H9 (cell line): Measurements from ENCODE around the gene MAP1B. TPM values are rescaled to one million over a fixed set of nuclear protein-coding genes. Genes with fewer than 3 reads are reported as not detected.

Experiments used
- DNase-seq: peaks from one replicate; pipeline ENCODE4 v3.0.0-alpha.2; 2017
- H2AFZ ChIP-seq: one replicate; pipeline ENCODE4 v1.6.1; 2013; ENCODE audit warnings: mild to moderate bottlenecking, low read length, control low read depth, moderate library complexity
- H2AK5ac ChIP-seq: 2 replicates; pipeline ENCODE4 v1.6.1; 2013; ENCODE audit warnings: low read length, control low read depth, mixed read lengths; ENCODE audit not compliant: insufficient read length
- H2BK120ac ChIP-seq: one replicate; pipeline ENCODE4 v1.6.1; 2013; ENCODE audit warnings: low read depth, mild to moderate bottlenecking, low read length, control low read depth, inconsistent platforms; ENCODE audit not compliant: poor library complexity, severe bottlenecking
- H2BK12ac ChIP-seq: 2 replicates; pipeline ENCODE4 v1.6.1; 2013; ENCODE audit warnings: low read length, control low read depth, mixed read lengths, low read depth; ENCODE audit not compliant: insufficient read length
- H2BK15ac ChIP-seq: 2 replicates; pipeline ENCODE4 v1.6.1; 2013; ENCODE audit warnings: low read depth, low read length, control low read depth
- H2BK20ac ChIP-seq: one replicate; pipeline ENCODE4 v1.6.1; 2013; ENCODE audit warnings: low read depth, mild to moderate bottlenecking, low read length, control low read depth, inconsistent platforms; ENCODE audit not compliant: poor library complexity, severe bottlenecking
- H2BK5ac ChIP-seq: 2 replicates; pipeline ENCODE4 v1.6.1; 2013; ENCODE audit warnings: low read length, control low read depth, mixed read lengths; ENCODE audit not compliant: insufficient read length
- H3K14ac ChIP-seq: 2 replicates; pipeline ENCODE4 v1.6.1; 2013; ENCODE audit warnings: low read length, control low read depth; ENCODE audit not compliant: insufficient read depth
- H3K18ac ChIP-seq: 2 replicates; pipeline ENCODE4 v1.6.1; 2013; ENCODE audit warnings: low read depth, mild to moderate bottlenecking, mixed read lengths, low read length, control low read depth; ENCODE audit not compliant: insufficient read length
- H3K23ac ChIP-seq: 2 replicates; pipeline ENCODE4 v1.6.1; 2013; ENCODE audit warnings: low read length, control low read depth, mixed read lengths, low read depth; ENCODE audit not compliant: insufficient read length
- H3K23me2 ChIP-seq: 2 replicates; pipeline ENCODE4 v1.6.1; 2013; ENCODE audit warnings: low read depth, mild to moderate bottlenecking, mixed read lengths, low read length, control low read depth; ENCODE audit not compliant: insufficient read length, poor library complexity, severe bottlenecking
- H3K27ac ChIP-seq: 2 replicates; pipeline ENCODE4 v1.5.1; 2013; ENCODE audit warnings: low read length, control low read depth, mixed read lengths, low read depth; ENCODE audit not compliant: insufficient read length
- H3K27me3 ChIP-seq: 2 replicates; pipeline ENCODE4 v1.6.1; 2013; ENCODE audit warnings: low read length, control low read depth, inconsistent platforms; ENCODE audit not compliant: insufficient read depth
- H3K4ac ChIP-seq: 2 replicates; pipeline ENCODE4 v1.6.1; 2013; ENCODE audit warnings: low read depth, mild to moderate bottlenecking, control low read depth, inconsistent platforms, low read length, moderate library complexity
- H3K4me1 ChIP-seq: 2 replicates; pipeline ENCODE4 v1.6.1; 2013; ENCODE audit warnings: low read length, control low read depth, inconsistent platforms; ENCODE audit not compliant: insufficient read depth
- H3K4me2 ChIP-seq: 2 replicates; pipeline ENCODE4 v1.6.1; 2013; ENCODE audit warnings: low read length, control low read depth, mixed read lengths; ENCODE audit not compliant: insufficient read length, insufficient read depth
- H3K56ac ChIP-seq: 2 replicates; pipeline ENCODE4 v1.6.1; 2013; ENCODE audit warnings: low read depth, mild to moderate bottlenecking, mixed read lengths, low read length, control low read depth; ENCODE audit not compliant: insufficient read length
- H3K79me1 ChIP-seq: 2 replicates; pipeline ENCODE4 v1.6.1; 2013; ENCODE audit warnings: low read depth, mild to moderate bottlenecking, moderate library complexity, low read length, control low read depth, inconsistent platforms; ENCODE audit not compliant: insufficient read depth, poor library complexity, severe bottlenecking
- H3K79me2 ChIP-seq: 2 replicates; pipeline ENCODE4 v1.6.1; 2013; ENCODE audit warnings: low read length, control low read depth, inconsistent platforms; ENCODE audit not compliant: insufficient read depth
- H3K9ac ChIP-seq: 2 replicates; pipeline ENCODE4 v1.6.1; 2013; ENCODE audit warnings: low read length, control low read depth, mixed read lengths; ENCODE audit not compliant: insufficient read length; ENCODE audit errors: extremely low read depth
- H3K9me3 ChIP-seq: one replicate; pipeline ENCODE4 v1.6.1; 2013; ENCODE audit warnings: low read depth, low read length, inconsistent platforms; ENCODE audit not compliant: control insufficient read depth
- H3T11ph ChIP-seq: one replicate; pipeline ENCODE4 v1.6.1; 2013; ENCODE audit warnings: mild to moderate bottlenecking, low read length, control low read depth, inconsistent platforms
- H4K20me1 ChIP-seq: one replicate; pipeline ENCODE4 v1.6.1; 2013; ENCODE audit not compliant: control insufficient read depth, insufficient read length, insufficient read depth
- H4K5ac ChIP-seq: 2 replicates; pipeline ENCODE4 v1.6.1; 2013; ENCODE audit warnings: low read depth, mild to moderate bottlenecking, mixed read lengths, low read length, control low read depth; ENCODE audit not compliant: insufficient read length
- H4K8ac ChIP-seq: replicated peaks from 2 replicates; pipeline ENCODE4 v1.6.1; 2013; ENCODE audit warnings: low read length, control low read depth, mixed read lengths, low read depth; ENCODE audit not compliant: insufficient read length
- H4K91ac ChIP-seq: 2 replicates; pipeline ENCODE4 v1.6.1; 2013; ENCODE audit warnings: low read depth, mild to moderate bottlenecking, moderate library complexity, mixed read lengths, low read length, control low read depth; ENCODE audit not compliant: insufficient read length
- H3K27ac Mint-ChIP-seq, 3 experiments: 2 replicates in 2 of 3; 3 replicates in 1 of 3; pipeline ENCODE4 v1.8.0; 2020 to 2021; ENCODE audit warnings: mixed read lengths in 3 of 3, mild to moderate bottlenecking in 1 of 3, moderate library complexity in 1 of 3
- H3K27me3 Mint-ChIP-seq: 2 replicates; pipeline ENCODE4 v1.8.0; 2021; ENCODE audit warnings: low read depth, mild to moderate bottlenecking, moderate library complexity, mixed read lengths
- H3K36me3 Mint-ChIP-seq, 3 experiments: 2 replicates in 2 of 3; 3 replicates in 1 of 3; pipeline ENCODE4 v1.8.0; 2020 to 2021; ENCODE audit warnings: low read depth in 3 of 3, mixed read lengths in 3 of 3; ENCODE audit not compliant: insufficient read depth in 1 of 3
- H3K4me1 Mint-ChIP-seq, 2 experiments: 2 replicates each; pipeline ENCODE4 v1.8.0; 2020; ENCODE audit warnings: mixed read lengths in 2 of 2
- H3K4me3 Mint-ChIP-seq, 2 experiments: 2 replicates in 1 of 2; 3 replicates in 1 of 2; pipeline ENCODE4 v1.8.0; 2020 to 2021; ENCODE audit warnings: mild to moderate bottlenecking in 2 of 2, mixed read lengths in 2 of 2, moderate library complexity in 1 of 2
- H3K9me3 Mint-ChIP-seq, 2 experiments: 2 replicates in 1 of 2; 3 replicates in 1 of 2; pipeline ENCODE4 v1.8.0; 2020; ENCODE audit warnings: mild to moderate bottlenecking in 2 of 2, mixed read lengths in 2 of 2, moderate library complexity in 1 of 2
- CTCF ChIP-seq: fragments of 200-600 bp; sonication (generic); conservative IDR thresholded peaks from 3 replicates; pipeline ENCODE4 v1.8.0; 2021; ENCODE audit warnings: antibody characterized with exemption, mild to moderate bottlenecking
- WGBS: extraction: QIAGEN DNeasy Blood & Tissue Kit; methylation state at CpG from one replicate; pipeline ENCODE4 v1.1.7; 2013; ENCODE audit warnings: missing lambda C conversion rate, low lambda C conversion rate, mixed read lengths; ENCODE audit not compliant: insufficient read length; ENCODE audit errors: extremely low coverage; 5-methylcytosine and 5-hydroxymethylcytosine counted together
- total RNA-seq: library from RNA; stranded (reverse); gene quantifications from 2 replicates; pipeline ENCODE4 v1.2.1, GENCODE V29; 2021

MAP1B gene
- total RNA-seq, 1 experiment from 2014 or later: 67.5 TPM

DNA sequence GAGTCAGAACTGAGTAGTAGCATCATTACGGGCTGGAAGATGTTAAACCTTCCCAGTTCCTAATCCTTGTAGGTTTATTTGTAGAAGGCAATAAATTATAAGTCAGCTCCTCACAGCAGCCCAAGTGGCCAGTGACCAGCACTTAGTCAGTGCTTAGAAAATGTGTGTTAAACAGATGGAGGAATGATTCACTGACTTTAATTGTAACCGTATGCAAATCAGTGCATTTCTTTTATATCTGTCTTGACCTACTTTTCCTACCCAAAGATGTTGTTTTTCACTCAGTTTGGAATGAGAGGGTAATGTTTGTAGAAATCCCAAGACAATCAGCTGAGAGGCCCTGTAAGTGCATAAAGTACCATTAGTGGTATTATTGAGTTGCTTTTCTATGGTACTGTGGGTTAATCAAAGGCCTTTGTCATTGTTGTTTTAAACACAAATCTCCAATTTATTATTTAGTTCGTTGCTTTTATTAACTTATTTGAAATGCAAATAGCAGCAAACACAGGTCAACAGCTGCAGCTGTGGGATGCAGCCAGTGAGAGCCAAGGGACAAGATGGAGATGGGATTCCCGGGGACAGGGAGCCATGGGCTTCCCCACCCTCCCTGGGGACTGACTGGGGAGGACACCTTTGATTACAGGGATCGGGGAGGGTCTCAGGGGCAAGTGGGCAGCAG, 49.8 kb downstream of the MAP1B start:
- H2BK20ac ChIP-seq: no peak overlapping the region
- WGBS: no CpG with 5 or more reads among the region's 5 CpGs
- H3K27ac Mint-ChIP-seq: peak overlapping the region; percentile 56 to 76 (median 75); a peak in 6 of 7 replicates

More for the DNA sequence above, 49.8 kb downstream of the MAP1B start:
- Histone ChIP-seq H3K23me2 (no peaks in the 10 kb centered on the region), H3K4ac (no peak overlapping the region), H3K23ac (no peak overlapping the region), H3K27ac (no peak overlapping the region), H3K9me3 (no peaks in the 10 kb centered on the region), H4K20me1 (no peaks in the 10 kb centered on the region), H3K14ac (no peak overlapping the region), H3K27me3 (no peaks in the 10 kb centered on the region), H2BK5ac (no peak overlapping the region), H2BK15ac (no peak overlapping the region), H2AFZ (no peak overlapping the region), H3K79me1 (peaks cover 3% of the 10 kb centered on the region), H4K5ac (no peak overlapping the region), H3K79me2 (no peaks in the 10 kb centered on the region; the same call in 1 of the 2 replicates), H3T11ph (no peak overlapping the region), H3K9ac (no peak overlapping the region), H3K4me2 (no peak overlapping the region), H2BK120ac (no peak overlapping the region), H4K8ac (no peak overlapping the region), H3K18ac (no peak overlapping the region), H2BK12ac (no peak overlapping the region), H3K56ac (no peak overlapping the region), H2AK5ac (no peak overlapping the region), H4K91ac (no peak overlapping the region), H3K4me1 (peaks cover 7% of the 10 kb centered on the region)
- Mint-ChIP-seq H3K4me3 (no peak overlapping the region), H3K9me3 (no peaks in the 10 kb centered on the region), H3K4me1 (peaks cover 36 to 40% of the 10 kb centered on the region in 2 experiments), H3K27me3 (no peaks in the 10 kb centered on the region), H3K36me3 (peaks cover 0 to 5% (median 4%) of the 10 kb centered on the region in 3 experiments; a peak in 5 of 7 replicates)
- no peak for DNase-seq
- TF ChIP-seq CTCF: no peak
